ENCODE measurements around the gene HNRNPDL.
"Not testable (repeated sequence)": the region's sequence is repeated elsewhere in the genome, so short reads cannot be mapped to it uniquely, and the experiment has no call there.

The HNRNPDL gene

DNA sequence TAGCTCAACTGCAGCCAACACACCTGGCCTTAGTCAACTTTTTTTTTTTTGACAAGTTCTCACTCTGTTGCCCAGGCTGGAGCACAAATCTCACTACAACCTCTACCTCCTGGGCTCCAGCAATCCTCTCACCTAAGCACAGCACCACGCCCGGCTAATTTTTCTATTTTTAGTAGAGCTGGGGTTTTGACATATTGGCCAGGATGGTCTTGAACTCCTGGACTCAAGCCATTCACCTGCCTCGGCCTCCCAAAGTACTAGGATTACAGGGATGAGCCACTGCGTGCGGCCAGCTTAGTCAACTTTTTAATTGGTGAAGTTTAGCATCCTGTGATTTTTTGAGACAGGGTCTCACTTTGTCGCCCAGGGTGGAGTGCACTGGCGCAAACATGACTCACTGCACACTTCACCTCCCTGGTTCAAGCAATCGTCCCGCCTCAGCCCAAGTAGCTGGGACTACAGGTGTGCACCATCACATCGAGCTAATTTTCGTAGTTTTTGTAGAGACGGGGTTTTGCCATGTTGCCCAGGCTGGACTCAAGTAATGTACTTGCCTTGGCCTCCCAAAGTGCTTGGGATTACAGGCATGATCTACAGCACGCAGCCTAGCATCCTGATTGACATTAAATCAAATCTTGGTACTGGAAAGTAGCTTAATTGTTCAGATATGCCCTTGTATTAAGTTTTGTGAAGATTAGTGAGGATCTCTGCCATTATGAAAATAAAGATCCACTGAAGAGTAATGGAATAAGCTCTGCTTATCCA, 8.3 kb downstream of the HNRNPDL start:
- POLR2A ChIA-PET (ENCODE audit: low non-redundant PET), result interaction anchor here (0.6 kb wide), 1 partner anchor 48 kb away, joined by 4 read pairs; the partner anchor contains the start of gene HNRNPD
- TF ChIP-seq, protein P1, sequence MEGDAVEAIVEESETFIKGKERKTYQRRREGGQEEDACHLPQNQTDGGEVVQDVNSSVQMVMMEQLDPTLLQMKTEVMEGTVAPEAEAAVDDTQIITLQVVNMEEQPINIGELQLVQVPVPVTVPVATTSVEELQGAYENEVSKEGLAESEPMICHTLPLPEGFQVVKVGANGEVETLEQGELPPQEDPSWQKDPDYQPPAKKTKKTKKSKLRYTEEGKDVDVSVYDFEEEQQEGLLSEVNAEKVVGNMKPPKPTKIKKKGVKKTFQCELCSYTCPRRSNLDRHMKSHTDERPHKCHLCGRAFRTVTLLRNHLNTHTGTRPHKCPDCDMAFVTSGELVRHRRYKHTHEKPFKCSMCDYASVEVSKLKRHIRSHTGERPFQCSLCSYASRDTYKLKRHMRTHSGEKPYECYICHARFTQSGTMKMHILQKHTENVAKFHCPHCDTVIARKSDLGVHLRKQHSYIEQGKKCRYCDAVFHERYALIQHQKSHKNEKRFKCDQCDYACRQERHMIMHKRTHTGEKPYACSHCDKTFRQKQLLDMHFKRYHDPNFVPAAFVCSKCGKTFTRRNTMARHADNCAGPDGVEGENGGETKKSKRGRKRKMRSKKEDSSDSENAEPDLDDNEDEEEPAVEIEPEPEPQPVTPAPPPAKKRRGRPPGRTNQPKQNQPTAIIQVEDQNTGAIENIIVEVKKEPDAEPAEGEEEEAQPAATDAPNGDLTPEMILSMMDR (conservative IDR thresholded peaks at IDR 0.05; ENCODE audit: low read depth), result no peak
- DNase-seq (ENCODE audit: low spot score), result no peak
- CTCF ChIA-PET, result interaction anchor here (0.6 kb wide), 1 partner anchor 381 kb away, joined by 4 read pairs; no protein-coding TSS in a partner anchor
- peak overlapping the region; percentile 13; the same call in 1 of the 2 replicates for H3K27ac ChIP-seq

DNA sequence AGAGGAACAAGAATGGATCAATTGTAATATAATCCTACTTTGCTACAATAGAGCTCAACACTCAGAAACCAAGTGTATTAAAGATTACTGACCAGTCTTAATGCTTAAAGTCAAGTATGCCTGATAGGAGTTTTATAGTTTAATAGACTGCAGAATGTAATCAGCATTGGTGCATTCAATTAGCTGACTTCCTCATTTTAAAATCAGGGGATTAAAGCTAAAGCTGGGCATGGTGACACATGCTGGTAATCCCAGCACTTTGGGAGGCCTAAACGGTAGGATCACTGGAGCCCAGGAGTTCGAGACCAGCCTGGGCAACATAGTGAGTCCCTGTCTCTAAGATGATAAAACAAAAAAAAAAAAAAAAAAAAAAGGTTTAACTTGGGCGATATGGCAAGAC, 10.8 kb downstream of the HNRNPDL start:
- H3K27ac ChIP-seq, result no peak overlapping the region
- ChIA-PET POLR2A (ENCODE audit: low non-redundant PET) (interaction anchor here (0.6 kb wide), 1 partner anchor 20 kb away, joined by 4 read pairs; no protein-coding TSS in a partner anchor), CTCF (interaction anchor here (1.8 kb wide), 1 partner anchor 10 kb away, joined by 6 read pairs; no protein-coding TSS in a partner anchor)
- no peak for DNase-seq (ENCODE audit: low spot score)
- TF ChIP-seq, protein P1 (conservative IDR thresholded peaks at IDR 0.05; ENCODE audit: low read depth), result no peak

DNA sequence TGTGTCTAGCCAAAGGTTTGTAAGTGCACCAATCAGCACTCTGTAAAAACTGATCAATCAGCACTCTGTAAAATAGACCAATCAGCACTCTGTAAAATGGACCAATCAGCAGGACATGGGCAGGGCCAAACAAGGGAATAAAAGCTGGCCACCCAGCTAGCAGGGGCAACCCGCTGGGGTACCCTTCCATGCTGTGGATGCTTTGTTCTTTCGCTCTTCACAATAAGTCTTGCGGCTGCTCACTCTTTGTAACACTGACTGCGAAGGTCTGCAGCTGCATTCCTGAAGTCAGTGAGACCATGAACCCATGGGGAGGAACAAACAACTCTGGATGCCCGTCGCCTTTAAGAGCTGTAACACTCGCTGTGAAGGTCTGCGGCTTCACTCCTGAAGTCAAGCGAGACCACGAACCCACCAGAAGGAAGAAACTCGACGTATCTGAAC, 14.3 kb downstream of the HNRNPDL start:
- POLR2A ChIA-PET (ENCODE audit: low non-redundant PET), result no interaction called here
- H3K27ac ChIP-seq, result no peak overlapping the region
- TF ChIP-seq, protein P1 (conservative IDR thresholded peaks at IDR 0.05; ENCODE audit: low read depth), result no peak
- CTCF ChIA-PET, result no interaction called here
- DNase-seq (ENCODE audit: low spot score), result no peak

DNA sequence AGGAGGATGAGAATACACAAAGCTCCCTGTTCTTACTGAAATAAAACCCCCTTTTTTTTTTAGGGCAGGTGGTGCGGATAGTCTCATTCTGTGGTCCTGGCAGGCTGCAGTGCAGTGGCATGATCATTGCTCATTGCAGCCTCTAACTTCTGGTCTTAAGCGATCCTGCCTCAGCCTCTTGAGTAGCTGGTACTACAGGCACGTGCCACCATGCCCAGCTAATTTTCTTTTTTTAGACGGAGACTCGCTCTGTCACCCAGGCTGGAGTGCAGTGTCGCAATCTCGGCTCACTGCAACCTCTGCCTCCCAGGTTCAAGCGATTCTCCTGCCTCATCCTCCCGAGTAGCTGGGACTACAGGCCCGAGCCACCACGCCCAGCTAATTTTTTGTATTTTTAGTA, 15.2 kb downstream of the HNRNPDL start:
- POLR2A ChIA-PET (ENCODE audit: low non-redundant PET); H3K27ac ChIP-seq; CTCF ChIA-PET; DNase-seq (ENCODE audit: low spot score): not testable (repeated sequence)

DNA sequence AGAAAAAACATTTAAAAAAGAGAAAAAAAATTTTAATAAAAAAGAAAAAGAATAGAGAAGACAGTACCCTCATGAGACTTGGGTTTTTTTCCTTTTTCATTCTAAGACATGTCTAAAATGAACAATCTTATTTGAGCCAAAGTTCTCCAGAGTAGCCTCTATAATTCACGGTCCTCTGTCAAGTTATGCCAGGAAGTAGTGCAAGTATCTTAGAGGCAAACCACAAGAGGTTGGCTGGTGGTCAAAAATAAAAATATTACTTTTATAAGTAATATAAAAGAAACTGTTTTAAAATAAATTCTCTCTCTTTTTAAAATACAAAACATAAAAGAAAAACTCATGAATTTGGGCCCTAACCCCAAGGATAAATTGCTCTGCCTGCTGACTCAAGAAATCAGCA, 26.5 kb downstream of the HNRNPDL start:
- ChIA-PET POLR2A (ENCODE audit: low non-redundant PET) (no interaction called here), CTCF (no interaction called here)
- no peak overlapping the region for H3K27ac ChIP-seq
- TF ChIP-seq, protein P1 (conservative IDR thresholded peaks at IDR 0.05; ENCODE audit: low read depth), result no peak
- no peak for DNase-seq (ENCODE audit: low spot score)

DNA sequence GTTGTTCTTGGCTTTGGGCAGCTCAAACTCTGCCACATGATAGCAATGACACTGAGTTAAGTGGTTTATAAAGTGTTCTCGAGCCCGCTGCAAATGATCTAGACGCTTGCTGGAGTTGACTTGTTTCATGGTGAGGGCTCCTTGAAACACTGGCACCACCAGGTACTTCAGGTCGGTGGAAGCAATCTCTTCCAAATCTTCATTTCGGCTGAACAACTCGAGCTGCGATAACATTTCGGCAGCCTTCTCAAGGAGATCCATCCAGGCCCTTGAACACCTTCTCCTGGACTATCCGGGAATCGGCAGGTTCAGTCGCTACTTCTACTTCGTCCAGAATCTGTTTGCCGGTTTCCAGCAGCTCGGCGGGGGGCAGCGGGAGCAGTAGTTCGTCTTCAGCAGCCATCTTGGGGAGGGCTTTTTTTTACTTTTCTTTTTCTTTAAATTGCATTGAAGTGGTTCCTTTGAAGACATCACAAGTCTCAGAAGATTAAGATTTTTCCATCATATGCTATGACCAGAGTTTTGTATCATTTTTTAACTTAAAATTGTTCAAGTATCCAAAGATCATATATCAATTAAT, 28.0 kb downstream of the HNRNPDL start:
- TF ChIP-seq, protein P1 (conservative IDR thresholded peaks at IDR 0.05; ENCODE audit: low read depth), result no peak
- no peak for DNase-seq (ENCODE audit: low spot score)
- ChIA-PET CTCF (no interaction called here), POLR2A (ENCODE audit: low non-redundant PET) (no interaction called here)
- no peak overlapping the region for H3K27ac ChIP-seq

DNA sequence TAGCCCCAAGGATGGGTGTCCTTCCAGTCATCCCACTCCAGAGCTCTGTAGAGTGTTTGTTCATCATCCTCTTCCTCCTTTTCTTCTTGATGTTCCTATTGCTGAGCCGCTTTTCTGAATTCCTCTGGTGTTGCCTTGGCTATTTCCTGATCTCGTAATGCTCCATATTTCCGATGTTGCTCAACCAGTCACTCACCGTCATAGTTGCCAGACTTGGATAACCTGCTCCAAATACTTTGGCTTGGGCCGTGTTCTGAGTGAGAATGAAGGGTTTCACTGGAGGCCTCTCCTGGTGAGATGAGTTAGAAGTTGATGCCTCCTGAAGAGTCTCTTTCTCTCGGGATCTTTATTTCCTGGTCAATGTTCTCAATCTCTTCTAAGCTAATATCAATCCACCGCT, 28.7 kb downstream of the HNRNPDL start:
- POLR2A ChIA-PET (ENCODE audit: low non-redundant PET), result no interaction called here
- CTCF ChIA-PET, result no interaction called here
- TF ChIP-seq, protein P1 (conservative IDR thresholded peaks at IDR 0.05; ENCODE audit: low read depth), result no peak
- no peak overlapping the region for H3K27ac ChIP-seq
- DNase-seq (ENCODE audit: low spot score), result no peak

Measured in RWPE1 (cell line).